ENCODE results near the gene ANTXR2.

Gene ANTXR2

DNA sequence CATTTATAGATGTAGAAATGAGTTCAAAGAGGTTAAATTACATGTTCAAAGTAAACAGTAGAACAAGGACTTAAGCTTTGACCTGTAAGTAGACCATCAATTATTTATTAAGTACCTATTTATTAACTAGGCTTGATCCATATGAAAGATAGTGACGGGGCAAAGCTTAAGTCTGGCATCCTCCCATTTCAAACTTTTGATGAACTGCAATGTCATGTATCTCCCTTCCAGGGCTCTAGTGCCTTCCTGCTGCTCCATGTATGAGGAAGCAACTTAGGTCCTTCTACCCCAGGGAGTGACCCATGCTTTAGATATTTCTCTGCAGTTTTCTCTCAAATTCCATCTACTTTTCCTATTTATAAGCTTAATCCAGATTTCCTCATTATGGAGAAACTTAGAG, 31.9 kb upstream of the ANTXR2 start:
- TF ChIP-seq REST (IDR thresholded peaks at IDR 0.05; ENCODE audit: low read depth) (no peak), FOXM1 (IDR thresholded peaks at IDR 0.05; ENCODE audit: borderline replicate concordance, low read depth) (no peak), CEBPB (IDR thresholded peaks at IDR 0.05) (no peak), EP300 (IDR thresholded peaks at IDR 0.05; ENCODE audit: borderline replicate concordance) (no peak), TAF1 (IDR thresholded peaks at IDR 0.05; ENCODE audit: low read depth) (no peak), CREB1 (IDR thresholded peaks at IDR 0.05; ENCODE audit: low read depth) (no peak), USF1 (IDR thresholded peaks at IDR 0.05) (no peak), EGR1 (IDR thresholded peaks at IDR 0.05) (no peak), ZBTB7A (IDR thresholded peaks at IDR 0.05; ENCODE audit: low read depth) (no peak), TEAD4 (IDR thresholded peaks at IDR 0.05) (no peak), RAD21 (IDR thresholded peaks at IDR 0.05; ENCODE audit: low read depth) (no peak), TCF12 (IDR thresholded peaks at IDR 0.05; ENCODE audit: low read depth) (no peak), YY1 (IDR thresholded peaks at IDR 0.05; ENCODE audit: low read depth) (no peak)
- TF ChIP-seq, protein P1, sequence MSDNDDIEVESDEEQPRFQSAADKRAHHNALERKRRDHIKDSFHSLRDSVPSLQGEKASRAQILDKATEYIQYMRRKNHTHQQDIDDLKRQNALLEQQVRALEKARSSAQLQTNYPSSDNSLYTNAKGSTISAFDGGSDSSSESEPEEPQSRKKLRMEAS (IDR thresholded peaks at IDR 0.05), result no peak

GRCh38 chr4:80103629-80104028, 30.6 kb upstream of the ANTXR2 start:
- no peak for TF ChIP-seq RAD21 (IDR thresholded peaks at IDR 0.05; ENCODE audit: low read depth)
- TF ChIP-seq TEAD4 (IDR thresholded peaks at IDR 0.05), result no peak
- TF ChIP-seq EGR1 (IDR thresholded peaks at IDR 0.05), result no peak
- TF ChIP-seq EP300 (IDR thresholded peaks at IDR 0.05; ENCODE audit: borderline replicate concordance), result no peak
- no peak for TF ChIP-seq NFIC (IDR thresholded peaks at IDR 0.05)
- TF ChIP-seq REST (IDR thresholded peaks at IDR 0.05; ENCODE audit: low read depth), result no peak
- TF ChIP-seq, protein P1 (IDR thresholded peaks at IDR 0.05), result no peak
- TF ChIP-seq TCF12 (IDR thresholded peaks at IDR 0.05; ENCODE audit: low read depth), result no peak
- no peak for TF ChIP-seq TAF1 (IDR thresholded peaks at IDR 0.05; ENCODE audit: low read depth)
- TF ChIP-seq USF1 (IDR thresholded peaks at IDR 0.05), result no peak
- no peak for TF ChIP-seq CREB1 (IDR thresholded peaks at IDR 0.05; ENCODE audit: low read depth)
- no peak for TF ChIP-seq FOXM1 (IDR thresholded peaks at IDR 0.05; ENCODE audit: borderline replicate concordance, low read depth)
- TF ChIP-seq YY1 (IDR thresholded peaks at IDR 0.05; ENCODE audit: low read depth), result no peak
- no peak for TF ChIP-seq CEBPB (IDR thresholded peaks at IDR 0.05)
- no peak for TF ChIP-seq ZBTB7A (IDR thresholded peaks at IDR 0.05; ENCODE audit: low read depth)

DNA sequence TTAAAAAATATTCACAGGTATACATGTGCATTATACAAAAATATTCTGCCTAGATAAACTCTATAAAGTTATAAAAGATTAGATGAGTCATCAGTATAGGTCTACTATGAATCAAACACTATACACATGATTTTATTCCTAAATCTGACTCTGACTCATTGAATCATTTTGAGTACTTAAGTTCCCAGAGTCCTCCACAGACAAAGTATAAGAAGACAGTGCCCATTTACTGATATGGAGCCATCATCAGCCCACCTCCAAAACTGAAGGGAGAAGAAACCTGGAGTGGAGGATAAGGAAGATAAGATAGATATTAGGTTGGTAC, 28.7 kb upstream of the ANTXR2 start:
- no peak for TF ChIP-seq TAF1 (IDR thresholded peaks at IDR 0.05; ENCODE audit: low read depth)
- no peak for TF ChIP-seq RAD21 (IDR thresholded peaks at IDR 0.05; ENCODE audit: low read depth)
- no peak for TF ChIP-seq TEAD4 (IDR thresholded peaks at IDR 0.05)
- no peak for TF ChIP-seq REST (IDR thresholded peaks at IDR 0.05; ENCODE audit: low read depth)
- no peak for TF ChIP-seq TCF12 (IDR thresholded peaks at IDR 0.05; ENCODE audit: low read depth)
- TF ChIP-seq YY1 (IDR thresholded peaks at IDR 0.05; ENCODE audit: low read depth), result no peak
- no peak for TF ChIP-seq CREB1 (IDR thresholded peaks at IDR 0.05; ENCODE audit: low read depth)
- no peak for TF ChIP-seq EP300 (IDR thresholded peaks at IDR 0.05; ENCODE audit: borderline replicate concordance)
- no peak for TF ChIP-seq EGR1 (IDR thresholded peaks at IDR 0.05)
- no peak for TF ChIP-seq USF1 (IDR thresholded peaks at IDR 0.05)
- TF ChIP-seq NFIC (IDR thresholded peaks at IDR 0.05), result no peak
- TF ChIP-seq CEBPB (IDR thresholded peaks at IDR 0.05), result no peak
- TF ChIP-seq, protein P1 (IDR thresholded peaks at IDR 0.05), result no peak

All from Ishikawa (cell line).